Endothelial cell of umbilical vein (primary cell): ENCODE data around the gene PAQR4. TPM values are rescaled to one million over a fixed set of nuclear protein-coding genes. Genes with fewer than 3 reads are reported as not detected.

Experiments used
- BruUV-seq: library from RNA; stranded (reverse); fragments of 400-500 nt; replicated peaks from 2 replicates; lab custom pipeline; 2021; lab: Mats Ljungman, UMichigan
- CTCF ChIA-PET: fragments of 300-600, 350-600 bp; sonication (Branson Sonifier 250); formaldehyde crosslinking; loops from one replicate; lab custom pipeline; 2021; ENCODE audit warnings: antibody characterized with exemption, inconsistent platforms; lab: Charles Lee
- POLR2A ChIA-PET: fragments of 300-600, 350-600 bp; sonication (Branson Sonifier 250); formaldehyde crosslinking; loops from one replicate; lab custom pipeline; 2021; ENCODE audit warnings: antibody characterized with exemption, inconsistent platforms; lab: Charles Lee
- DNase-seq: peaks from one replicate; pipeline ENCODE4 v3.0.0-alpha.2; 2011; ENCODE audit warnings: low read depth, low spot score
- FAIRE-seq: peaks from 2 replicates; lab custom pipeline; 2011; peaks lifted over from hg19 to GRCh38; lab: Jason Lieb, UNC
- H2AFZ ChIP-seq: 2 replicates; pipeline ENCODE4 v1.6.0; 2012; ENCODE audit warnings: low read depth, low read length, control low read depth, inconsistent platforms
- H3K27ac ChIP-seq: 2 replicates; pipeline ENCODE4 v1.5.1; 2011; ENCODE audit warnings: low read depth, mild to moderate bottlenecking, control low read depth, low read length, moderate library complexity; ENCODE audit not compliant: insufficient read depth
- H3K27me3 ChIP-seq, 2 experiments: 2 replicates each; pipeline versions ENCODE4 v1.6.0 to v1.6.1; 2011; ENCODE audit warnings: low read length in 2 of 2, mixed read lengths in 1 of 2; ENCODE audit not compliant: control insufficient read depth in 2 of 2, insufficient read depth in 2 of 2
- H3K36me3 ChIP-seq, 2 experiments: 2 replicates in 1 of 2; 3 replicates in 1 of 2; pipeline ENCODE4 v1.5.1; 2011; ENCODE audit warnings: low read length in 2 of 2, mild to moderate bottlenecking in 1 of 2, moderate library complexity in 1 of 2; ENCODE audit not compliant: control insufficient read depth in 2 of 2, insufficient read depth in 2 of 2; ENCODE audit errors: extremely low read depth in 1 of 2
- H3K4me1 ChIP-seq: 3 replicates; pipeline ENCODE4 v1.5.1; 2011; ENCODE audit warnings: mild to moderate bottlenecking, low read length; ENCODE audit not compliant: control insufficient read depth, insufficient read depth; ENCODE audit errors: extremely low read depth
- H3K4me2 ChIP-seq: 2 replicates; pipeline ENCODE4 v1.6.1; 2011; ENCODE audit warnings: low read length, control low read depth, mixed read lengths; ENCODE audit not compliant: insufficient read depth
- H3K4me3 ChIP-seq, 3 experiments: fragments of 200-600 bp in 1 of 3; sonication (generic), shearing (Covaris generic) in 1 of 3; replicated peaks in 1 of 3; 2 replicates each; pipeline ENCODE4 v1.5.1; 2011 to 2016; ENCODE audit warnings: control low read depth in 3 of 3, low read length in 3 of 3, mild to moderate bottlenecking in 2 of 3, inconsistent platforms in 1 of 3, low read depth in 1 of 3, moderate library complexity in 1 of 3; ENCODE audit not compliant: insufficient read depth in 1 of 3
- H3K79me2 ChIP-seq: 2 replicates; pipeline ENCODE4 v1.6.0; 2012; ENCODE audit warnings: low read length, inconsistent platforms; ENCODE audit not compliant: control insufficient read depth, insufficient read depth
- H3K9ac ChIP-seq: replicated peaks from 2 replicates; pipeline ENCODE3; 2011; ENCODE audit warnings: low read length, control low read depth; ENCODE audit not compliant: insufficient read depth; ENCODE audit errors: extremely low read depth
- H3K9me1 ChIP-seq: replicated peaks from 3 replicates; pipeline ENCODE4 v1.6.0; 2011; ENCODE audit warnings: mild to moderate bottlenecking, low read length; ENCODE audit not compliant: control insufficient read depth, insufficient read depth; ENCODE audit errors: extremely low read depth
- H3K9me3 ChIP-seq: replicated peaks from 2 replicates; pipeline ENCODE4 v1.5.1; 2012; ENCODE audit warnings: low read length, inconsistent platforms; ENCODE audit not compliant: control insufficient read depth, insufficient read depth
- H4K20me1 ChIP-seq: replicated peaks from 2 replicates; pipeline ENCODE3; 2011; ENCODE audit warnings: mild to moderate bottlenecking, low read length; ENCODE audit not compliant: control insufficient read depth, insufficient read depth; ENCODE audit errors: extremely low read depth
- CTCF ChIP-seq, 2 donors: IDR thresholded peaks; 1 replicate in 1 of 2; 2 replicates in 1 of 2; pipeline ENCODE4 v1.5.1; 2011; ENCODE audit warnings: low read length in 2 of 2, mild to moderate bottlenecking in 2 of 2, moderate library complexity in 2 of 2, control low read depth in 1 of 2, inconsistent platforms in 1 of 2, low read depth in 1 of 2; ENCODE audit not compliant: insufficient read depth in 1 of 2; ENCODE audit errors: extremely low read depth in 1 of 2
- EZH2 ChIP-seq: IDR thresholded peaks from 2 replicates; pipeline ENCODE4 v1.6.1; 2012; ENCODE audit warnings: borderline replicate concordance, low read depth, mild to moderate bottlenecking, moderate library complexity, low read length, inconsistent platforms; ENCODE audit not compliant: severe bottlenecking
- FOS ChIP-seq: IDR thresholded peaks from 2 replicates; pipeline ENCODE4 v1.6.1; 2011; ENCODE audit warnings: mild to moderate bottlenecking, low read length, moderate library complexity, borderline replicate concordance; ENCODE audit not compliant: insufficient read depth
- JUN ChIP-seq: IDR thresholded peaks from 2 replicates; pipeline ENCODE4 v1.6.1; 2011; ENCODE audit warnings: borderline replicate concordance, low read depth; ENCODE audit not compliant: insufficient read length, insufficient read depth
- MAX ChIP-seq: IDR thresholded peaks from 2 replicates; pipeline ENCODE4 v1.6.1; 2011; ENCODE audit not compliant: insufficient read depth, insufficient read length
- MYC ChIP-seq: IDR thresholded peaks from one replicate; pipeline ENCODE4 v1.6.1; 2011; ENCODE audit warnings: mild to moderate bottlenecking, low read depth, low read length
- POLR2A ChIP-seq: IDR thresholded peaks from 2 replicates; pipeline ENCODE4 v1.6.1; 2012; ENCODE audit warnings: low read depth, mild to moderate bottlenecking, control low read depth, low read length
- POLR2AphosphoS5 ChIP-seq: IDR thresholded peaks from 2 replicates; pipeline ENCODE4 v1.6.1; 2012; ENCODE audit warnings: low read depth, mild to moderate bottlenecking, control low read depth, low read length, moderate library complexity; ENCODE audit not compliant: insufficient read depth
- dilution Hi-C: fragments of 300-500 bp; cut with MboI; formaldehyde crosslinking; loops from one replicate; pipeline ENCODE4 v1.15.0; 2019; ENCODE audit warnings: low sequenced_read_pairs; ENCODE audit not compliant: extremely low pct_ligation_motif_present
- intact Hi-C: fragments of 100-400 bp; cut with micrococcal nuclease; formaldehyde crosslinking; loops from one replicate; pipeline ENCODE4 v1.10.0; 2022
- polyA plus RNA-seq, 4 experiments: library from polyadenylated mRNA; depleted of rRNA in 3 of 4; stranded (reverse) in 3 of 4; unstranded in 1 of 4; fragments of >200 nt; gene quantifications; 2 replicates each; pipeline versions ENCODE4 v1.2.1 to v1.2.3, GENCODE V29; 2011 to 2012; ENCODE audit warnings: missing spikeins in 1 of 4
- total RNA-seq: library from RNA; stranded (reverse); gene quantifications from 2 replicates; pipeline ENCODE4 v1.2.3, GENCODE V29; 2021

Gene PAQR4
- total and polyA plus RNA-seq, 2 donors (not counting 3 experiments of a cell fraction or from before 2014, with no cell fraction given): 23.8 to 31.2 TPM

DNA sequence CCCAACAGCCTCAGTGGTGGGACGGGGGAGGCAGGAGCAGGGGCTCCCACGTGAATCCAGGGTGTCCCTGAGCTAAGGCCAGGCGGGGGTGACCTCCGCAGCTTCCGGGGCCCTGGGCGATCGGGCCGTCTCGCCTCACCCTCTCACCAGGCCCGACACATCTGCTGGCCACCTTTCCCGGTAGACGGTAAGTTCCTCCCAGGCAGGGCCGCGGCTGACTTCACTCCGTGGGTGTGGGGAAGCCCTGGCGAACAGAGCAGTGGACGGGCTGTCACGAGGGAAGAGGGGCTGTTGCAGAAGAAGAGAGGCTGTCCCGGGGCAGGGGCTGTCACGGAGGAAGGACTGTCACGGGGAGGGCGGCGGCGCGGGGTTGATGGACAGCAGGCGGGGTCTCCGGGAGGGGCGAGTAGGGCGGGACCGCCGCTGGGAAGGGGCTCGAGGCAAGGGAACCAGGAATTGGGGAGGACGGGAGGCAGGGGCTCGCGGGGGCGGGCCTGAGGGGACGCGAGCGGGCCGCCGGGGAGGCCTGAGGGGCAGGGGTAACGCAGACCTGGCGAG is 10.6 kb downstream of the PAQR4 start:
- Histone ChIP-seq H3K79me2 (peaks cover 5% of the 10 kb centered on the region), H2AFZ (peak overlapping the region; percentile 86), H3K4me1 (peaks cover 10% of the 10 kb centered on the region), H3K27ac (no peak overlapping the region), H3K9me3 (no peaks in the 10 kb centered on the region), H3K27me3 (no peaks in the 10 kb centered on the region), H3K4me2 (peak overlapping the region; percentile 68), H3K4me3 (peak overlapping the region; percentile 53 to 74 (median 55)), H3K36me3 (peaks cover 0 to 2% of the 10 kb centered on the region in 2 experiments), H3K9me1 (no peaks in the 10 kb centered on the region), H3K9ac (peak overlapping the region; percentile 79), H4K20me1 (no peaks in the 10 kb centered on the region)
- dilution Hi-C loops: no loop called here
- BruUV-seq: TSS peak; percentile 48
- ChIA-PET POLR2A (interaction anchor here (1.5 kb wide), 1 partner anchor 8 kb away, joined by 3 read pairs; no protein-coding TSS in a partner anchor), CTCF (interaction anchor here (1.6 to 2.8 kb wide), 2 partner anchors 52 kb away, joined by 4 to 8 read pairs; no protein-coding TSS in a partner anchor)
- intact Hi-C loops: loop anchor here (1.0 kb wide), 1 partner anchor 10 kb away; the partner anchor contains the start of gene PAQR4
- no peak for TF ChIP-seq CTCF (IDR thresholded peaks at IDR 0.05; ENCODE audit: extremely low read depth in 1 of 2, insufficient read depth in 1 of 2, low read depth in 1 of 2, low read length in 2 of 2)
- TF ChIP-seq EZH2: no peak
- TF ChIP-seq POLR2A: no peak
- TF ChIP-seq FOS: no peak
- TF ChIP-seq POLR2AphosphoS5: no peak
- TF ChIP-seq MYC: no peak
- TF ChIP-seq JUN: no peak
- no peak for TF ChIP-seq MAX
- FAIRE-seq (no peak), DNase-seq (no peak)
